ENCODE measurements around the gene CDH4.
A peak's percentile ranks its signal among the peaks of the same experiment; 100 is the strongest.

CDH4 gene

DNA sequence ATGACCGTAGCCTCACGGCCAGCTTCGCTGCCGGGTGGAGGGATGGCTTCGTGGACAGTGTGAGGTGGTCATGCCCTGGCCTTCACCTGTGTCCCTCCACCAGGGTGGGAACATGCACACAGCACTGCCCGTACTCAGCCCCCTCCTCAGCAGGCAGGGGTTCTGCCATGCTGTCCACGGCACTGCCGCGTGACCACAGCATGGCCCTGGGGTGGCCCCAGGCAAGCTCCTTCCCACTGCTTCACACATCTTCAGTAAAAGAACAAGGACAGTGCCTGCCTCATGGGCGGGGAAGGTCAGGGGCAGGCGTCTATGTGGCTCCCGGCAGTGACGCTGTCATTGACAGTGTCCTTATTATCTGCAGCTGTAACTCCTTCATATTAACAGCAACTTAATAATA lies 607.7 kb downstream of the CDH4 start:
- no peak for DNase-seq

DNA sequence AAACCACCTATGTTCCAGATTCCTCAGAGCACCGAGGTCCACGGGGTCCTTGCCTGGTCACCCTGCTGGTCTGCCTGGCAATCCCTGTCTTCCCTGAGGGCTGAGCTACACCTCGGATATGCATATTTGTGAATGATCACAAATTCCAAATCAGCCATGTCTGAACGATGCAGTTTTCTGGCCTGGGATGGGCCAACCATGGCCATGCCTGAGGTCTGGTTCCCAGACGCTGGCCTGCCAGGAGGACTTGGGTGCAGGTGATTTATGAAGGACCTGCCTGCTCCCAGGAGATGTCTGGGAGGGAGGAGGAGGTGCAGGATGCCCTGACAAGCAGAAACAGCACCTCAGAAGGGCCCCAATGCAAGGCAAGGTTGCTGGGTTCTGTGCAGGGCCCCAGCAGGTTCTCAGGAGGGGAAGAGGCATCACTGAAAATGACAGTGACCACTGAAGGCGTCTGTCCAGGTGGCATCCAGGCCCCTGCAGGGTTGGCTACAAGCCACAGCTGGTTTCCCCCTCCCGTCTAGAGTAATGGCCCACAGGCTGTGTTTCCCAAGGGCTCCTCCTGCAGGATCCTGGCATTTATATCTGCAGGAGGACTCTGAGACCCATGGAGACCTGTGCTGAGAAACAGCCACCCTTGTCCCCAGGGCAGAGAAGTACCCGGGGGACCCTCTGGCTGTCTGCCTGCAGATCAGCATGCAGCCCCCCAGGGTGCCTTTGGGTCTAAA lies 608.4 kb downstream of the CDH4 start:
- no peak for DNase-seq

DNA sequence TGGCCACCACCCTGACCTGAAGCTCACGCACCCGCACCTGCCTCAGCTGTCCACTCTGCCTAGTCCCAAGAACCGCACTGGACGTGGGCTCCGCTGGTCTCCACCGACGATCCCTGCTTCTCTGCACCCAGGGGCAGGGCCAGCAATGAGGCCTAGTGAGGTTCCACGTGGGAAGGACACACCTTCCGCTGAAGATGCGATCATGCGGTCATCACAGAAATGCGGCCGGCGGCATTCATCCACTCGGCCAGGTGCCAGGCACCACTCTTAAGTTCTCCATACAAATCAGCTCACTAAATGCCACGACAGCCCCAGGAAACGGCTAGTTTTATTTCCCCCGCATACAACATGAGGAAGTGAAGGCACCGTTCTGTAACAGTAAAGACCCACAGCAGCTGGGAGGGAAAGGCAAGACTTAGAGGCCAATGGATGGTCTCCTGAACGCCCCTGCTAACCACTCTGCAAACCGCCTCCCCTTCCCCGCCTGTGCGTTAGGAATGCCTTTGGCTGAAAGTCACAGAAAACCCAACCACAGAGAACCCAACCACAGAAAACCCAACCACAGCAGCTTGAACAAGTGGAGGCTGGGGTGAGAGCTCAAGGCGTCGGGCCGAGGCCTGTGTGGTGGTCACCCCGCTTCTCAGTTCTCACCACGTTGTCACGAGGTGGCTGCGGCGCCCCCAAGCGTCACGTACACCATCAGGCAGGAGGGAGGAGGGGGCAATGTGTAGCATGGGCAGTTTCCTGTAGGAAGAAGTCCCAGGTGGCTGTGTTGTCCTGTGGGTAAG lies 609.2 kb downstream of the CDH4 start:
- DNase-seq = no peak

DNA sequence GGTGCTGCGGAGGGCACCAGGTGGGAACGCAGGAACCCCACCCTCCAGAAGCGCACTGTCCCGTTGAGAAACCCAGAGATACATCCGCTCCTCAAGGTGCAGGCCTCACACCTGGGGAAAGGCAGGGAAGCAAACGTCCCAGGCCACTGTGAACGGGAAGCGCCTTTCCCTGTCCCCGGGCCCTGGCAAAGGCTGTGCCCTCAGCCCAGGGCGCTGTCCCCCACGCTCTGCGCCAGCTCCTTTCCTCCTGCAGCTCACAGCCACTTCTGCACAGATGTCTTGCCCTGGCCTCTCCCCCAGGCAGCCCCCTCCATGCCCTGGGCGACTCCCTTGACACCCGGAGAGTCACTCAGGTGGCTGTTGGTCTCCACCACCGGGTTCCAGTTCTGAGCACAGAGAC lies 609.8 kb downstream of the CDH4 start:
- DNase-seq = no peak

DNA sequence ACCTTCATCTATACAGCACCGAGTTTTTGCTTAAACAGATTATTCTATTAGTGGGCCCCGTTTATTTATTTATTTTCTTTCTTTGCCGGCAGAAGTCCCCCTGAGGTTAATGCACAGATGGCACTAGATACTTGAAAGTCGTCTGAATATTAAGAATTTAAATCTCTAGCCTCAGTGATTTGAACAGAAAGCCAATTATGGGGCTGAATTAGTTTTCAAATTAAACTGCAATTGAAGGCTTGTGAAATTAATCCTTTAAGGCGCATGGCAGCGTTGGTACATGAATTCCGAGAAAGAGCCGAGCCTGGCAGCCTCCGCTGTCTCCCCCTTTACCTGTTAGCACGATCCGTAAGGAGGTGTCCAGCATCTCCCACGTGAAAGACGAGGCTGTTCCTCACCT lies 610.8 kb downstream of the CDH4 start:
- no peak for DNase-seq

DNA sequence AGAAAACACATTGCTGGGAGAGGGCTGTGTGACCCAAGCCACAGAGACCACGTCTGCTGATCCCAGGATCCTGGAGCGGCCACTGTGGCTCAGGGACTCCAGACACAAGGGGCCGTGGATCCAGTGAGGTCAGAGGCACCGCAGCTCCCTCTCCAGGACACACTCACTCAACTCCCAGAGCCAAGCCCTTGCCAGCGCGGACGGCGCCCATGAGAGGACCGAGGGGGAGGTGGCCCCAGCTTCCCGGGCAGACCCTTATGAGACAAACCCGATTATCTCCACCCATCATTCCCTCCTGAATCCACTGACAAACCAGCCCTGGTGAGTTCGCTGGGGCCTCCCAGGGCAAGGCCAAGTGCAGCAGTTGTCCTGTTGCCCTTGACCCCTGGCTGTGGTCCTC lies 612.4 kb downstream of the CDH4 start:
- DNase-seq = no peak

DNA sequence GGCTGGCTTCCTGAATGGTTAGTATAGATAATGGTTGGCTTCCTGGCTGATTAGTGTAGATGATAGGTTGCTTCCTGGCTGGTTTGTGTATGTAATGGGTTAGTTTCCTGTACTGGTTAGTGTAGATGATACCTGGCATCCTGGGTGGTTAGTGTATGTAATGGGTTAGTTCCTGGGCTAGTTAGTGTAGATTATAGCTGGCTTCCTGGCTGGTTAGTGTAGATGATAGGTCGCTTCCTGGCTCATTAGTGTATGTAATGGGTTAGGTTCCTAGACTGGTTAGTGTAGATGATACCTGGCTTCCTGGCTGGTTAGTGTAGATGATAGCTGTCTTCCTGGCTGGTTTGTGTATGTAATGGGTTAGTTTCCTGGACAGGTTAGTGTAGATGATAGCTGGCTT lies 613.3 kb downstream of the CDH4 start:
- no peak for DNase-seq

DNA sequence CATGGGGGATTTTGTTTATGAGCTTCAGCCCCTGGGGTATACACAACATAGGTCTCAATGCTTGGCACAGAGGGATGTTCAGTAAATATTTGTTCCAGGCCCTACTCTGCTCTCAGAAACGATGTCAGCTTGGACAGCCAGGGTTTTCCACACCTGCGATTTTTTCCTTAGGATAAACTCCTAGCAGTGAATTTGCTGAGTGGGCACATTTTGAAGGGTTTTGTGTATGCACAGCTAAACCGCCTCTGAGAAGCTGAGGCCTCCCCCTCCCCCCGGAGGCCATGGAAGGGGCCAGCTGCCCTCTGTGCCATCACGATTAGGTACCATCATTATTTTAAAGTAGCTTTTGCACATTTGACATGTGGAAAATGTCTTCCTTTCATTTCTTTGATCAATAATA lies 614.1 kb downstream of the CDH4 start:
- DNase-seq = no peak

DNA sequence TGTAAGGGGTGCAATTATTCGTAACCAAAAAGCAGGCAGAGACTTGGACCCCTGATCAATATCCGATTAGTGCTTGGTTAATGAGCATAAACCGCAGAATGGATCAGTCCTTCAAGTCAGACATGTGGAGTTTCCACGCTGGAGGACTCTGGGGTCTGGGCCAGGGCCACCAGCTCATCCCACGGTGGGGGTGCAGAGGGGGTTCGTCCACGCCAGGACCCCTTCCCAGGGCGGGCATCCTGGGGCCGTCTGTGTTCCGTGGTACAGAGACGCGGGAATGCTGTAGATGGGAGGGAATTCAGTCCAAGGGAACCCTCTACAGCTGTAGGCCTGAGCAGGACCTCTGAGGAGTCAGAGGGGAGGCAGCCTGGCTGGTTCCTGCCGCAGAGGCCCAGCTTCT lies 615.9 kb downstream of the CDH4 start:
- no peak for DNase-seq

DNA sequence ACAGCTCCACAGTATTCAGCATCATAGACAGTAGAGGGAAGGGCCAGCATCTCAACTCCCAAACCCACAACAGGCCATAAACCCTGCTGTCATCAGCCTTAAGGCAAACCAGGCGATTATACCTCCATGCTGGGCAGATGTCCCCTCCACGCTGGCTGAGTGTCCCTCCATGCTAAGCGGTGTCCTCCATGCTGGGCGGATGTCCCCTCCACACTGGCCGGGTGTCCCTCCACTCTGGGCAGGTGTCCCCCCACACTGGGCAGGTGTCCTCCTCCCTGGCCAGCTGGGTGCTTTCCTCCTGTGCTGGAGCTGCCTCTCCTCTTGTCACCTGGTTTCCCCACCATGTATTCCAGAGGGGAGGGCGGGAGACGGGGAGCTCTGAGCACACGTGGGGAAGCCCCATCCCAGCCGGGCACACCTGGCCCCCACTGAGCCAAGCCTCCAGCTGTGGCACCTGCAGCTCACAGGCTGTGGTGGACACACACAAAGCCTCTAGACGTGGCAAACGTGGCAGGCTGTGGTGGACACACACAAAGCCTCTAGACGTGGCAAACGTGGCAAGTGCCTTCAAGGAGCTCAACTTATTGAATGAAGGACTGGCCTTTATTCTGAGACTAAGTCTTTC lies 616.5 kb downstream of the CDH4 start:
- no peak for DNase-seq

DNA sequence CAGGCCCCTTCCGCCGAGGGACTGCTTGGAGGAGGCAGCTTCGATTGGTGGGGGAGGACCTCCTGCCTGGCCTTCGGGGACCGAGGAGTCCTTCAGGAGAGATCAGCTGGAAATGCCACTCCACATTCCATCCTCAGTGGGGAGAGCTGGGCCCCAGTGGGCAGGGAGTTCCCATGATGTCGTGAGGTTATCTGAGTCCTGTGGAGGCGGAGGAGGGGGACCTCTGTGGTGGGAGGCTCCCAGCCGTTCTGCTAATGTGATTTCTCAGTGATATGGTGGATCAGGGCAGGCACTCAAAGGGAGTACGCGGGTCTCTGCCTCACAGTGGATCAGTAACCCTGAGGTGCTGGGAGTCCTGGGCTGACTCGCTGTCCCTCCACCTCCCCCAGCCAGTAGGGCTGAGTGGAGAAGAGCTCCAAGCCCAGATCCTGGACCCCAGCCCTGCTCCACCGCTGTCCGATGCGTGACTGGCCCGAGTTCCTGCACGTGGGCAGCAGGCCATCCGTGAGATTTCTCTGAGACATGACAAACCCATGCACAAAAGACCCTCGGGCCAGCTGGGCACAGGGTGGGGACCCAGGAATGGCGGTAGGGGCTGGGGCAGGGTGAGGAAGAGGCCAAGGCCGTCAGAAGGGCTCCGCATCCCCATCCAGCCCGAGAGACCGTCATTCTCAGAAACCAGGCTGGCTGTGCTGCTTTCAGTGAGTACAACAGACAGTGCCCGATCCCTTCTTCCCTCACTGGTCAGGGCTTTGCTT lies 617.9 kb downstream of the CDH4 start:
- no peak for DNase-seq

DNA sequence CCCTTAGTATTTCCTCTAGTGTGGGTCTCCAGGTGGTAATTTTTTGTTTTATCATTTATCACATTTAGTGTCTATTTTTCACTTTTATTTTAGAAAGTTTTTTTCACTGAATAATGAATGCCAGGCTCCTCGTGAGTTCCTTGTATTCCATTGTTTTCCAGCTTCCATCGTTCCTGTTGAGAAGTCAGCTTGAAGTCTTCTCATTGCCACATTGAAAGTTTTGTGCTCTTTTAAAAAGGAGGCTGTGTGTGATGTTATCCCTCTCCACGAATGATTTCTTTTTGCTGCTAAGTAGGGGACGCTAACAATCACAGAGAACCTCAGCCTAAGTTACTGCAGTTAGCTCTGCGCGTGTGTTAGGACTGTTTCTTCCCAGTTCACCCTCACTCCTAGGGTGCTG lies 619.1 kb downstream of the CDH4 start:
- no peak for DNase-seq

DNA sequence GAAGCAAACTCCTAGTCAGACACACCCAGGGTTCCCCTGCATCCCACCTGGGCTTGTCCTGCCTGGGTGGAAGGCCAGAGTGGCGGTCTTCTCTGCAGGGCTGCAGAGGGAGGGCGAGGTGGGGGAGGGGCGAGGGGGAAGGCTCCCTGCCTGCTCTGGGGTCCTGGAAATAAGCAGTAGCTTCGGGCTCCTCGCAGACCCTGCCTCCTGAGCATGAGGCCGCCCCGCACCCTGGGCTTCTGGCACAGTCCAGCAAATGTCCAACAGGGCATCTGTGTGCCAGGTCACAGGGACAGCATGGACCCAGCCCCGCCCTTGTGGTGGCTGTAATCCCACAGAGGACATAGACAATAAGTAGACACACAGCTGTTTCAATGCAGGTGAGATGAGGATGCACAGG lies 619.9 kb downstream of the CDH4 start:
- no peak for DNase-seq

DNA sequence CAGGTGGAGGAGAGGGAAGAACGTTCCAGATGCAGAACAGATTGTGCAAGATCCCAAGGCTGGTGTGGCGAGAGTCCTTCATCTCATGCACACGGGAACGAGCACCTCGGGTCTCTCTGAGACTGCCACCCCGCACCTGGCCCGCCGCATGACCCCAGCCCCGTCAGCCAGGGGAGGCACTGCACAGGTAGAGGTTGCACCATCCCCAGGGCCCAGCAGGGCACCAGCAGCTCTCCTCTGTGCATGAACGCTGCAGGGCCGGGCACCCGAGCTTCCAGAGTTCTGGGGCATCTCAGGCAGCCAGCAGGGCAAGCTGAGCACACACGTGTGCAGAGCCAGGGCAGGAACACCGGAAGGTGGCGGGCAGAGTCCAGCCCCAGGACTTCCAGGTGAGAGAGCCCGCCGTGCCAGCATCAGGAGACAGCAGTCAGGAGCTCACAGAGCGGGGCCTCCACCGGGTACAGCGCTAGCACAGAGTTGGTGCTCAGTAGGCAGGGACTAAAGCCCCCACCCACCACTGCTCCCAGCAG lies 620.4 kb downstream of the CDH4 start:
- no peak for DNase-seq

DNA sequence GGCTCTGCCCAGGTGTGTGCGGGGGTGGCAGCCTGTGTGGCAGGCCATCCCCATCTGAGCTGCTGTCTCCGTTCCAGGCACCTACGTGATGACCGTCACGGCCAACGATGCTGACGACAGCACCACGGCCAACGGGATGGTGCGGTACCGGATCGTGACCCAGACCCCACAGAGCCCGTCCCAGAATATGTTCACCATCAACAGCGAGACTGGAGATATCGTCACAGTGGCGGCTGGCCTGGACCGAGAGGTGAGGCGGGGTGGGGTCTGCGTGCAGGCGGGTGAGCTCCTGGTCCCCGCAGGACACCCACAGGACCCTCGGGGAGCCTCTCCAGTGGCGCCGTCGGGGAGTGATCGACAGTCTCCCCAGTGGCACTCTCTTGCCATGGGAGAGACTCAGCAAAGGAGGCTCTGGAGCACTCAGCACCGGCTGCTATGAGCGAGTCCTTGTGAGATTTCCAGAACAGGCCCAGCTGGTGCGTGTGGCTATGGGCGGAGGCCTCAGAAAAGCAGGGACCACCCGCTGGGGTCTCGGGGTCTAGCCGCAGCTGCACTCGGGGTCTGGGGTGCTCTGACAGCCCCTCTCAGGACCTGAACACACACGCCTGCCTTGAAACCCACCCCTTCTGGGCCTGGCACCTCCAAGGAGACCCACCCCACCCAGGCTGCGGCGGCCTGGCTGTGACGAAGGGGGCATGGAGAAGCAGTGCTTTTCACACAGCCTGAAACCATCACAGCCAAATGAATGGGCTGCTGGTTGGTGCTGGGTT lies 621.8 kb downstream of the CDH4 start:
- DNase-seq = no peak

DNA sequence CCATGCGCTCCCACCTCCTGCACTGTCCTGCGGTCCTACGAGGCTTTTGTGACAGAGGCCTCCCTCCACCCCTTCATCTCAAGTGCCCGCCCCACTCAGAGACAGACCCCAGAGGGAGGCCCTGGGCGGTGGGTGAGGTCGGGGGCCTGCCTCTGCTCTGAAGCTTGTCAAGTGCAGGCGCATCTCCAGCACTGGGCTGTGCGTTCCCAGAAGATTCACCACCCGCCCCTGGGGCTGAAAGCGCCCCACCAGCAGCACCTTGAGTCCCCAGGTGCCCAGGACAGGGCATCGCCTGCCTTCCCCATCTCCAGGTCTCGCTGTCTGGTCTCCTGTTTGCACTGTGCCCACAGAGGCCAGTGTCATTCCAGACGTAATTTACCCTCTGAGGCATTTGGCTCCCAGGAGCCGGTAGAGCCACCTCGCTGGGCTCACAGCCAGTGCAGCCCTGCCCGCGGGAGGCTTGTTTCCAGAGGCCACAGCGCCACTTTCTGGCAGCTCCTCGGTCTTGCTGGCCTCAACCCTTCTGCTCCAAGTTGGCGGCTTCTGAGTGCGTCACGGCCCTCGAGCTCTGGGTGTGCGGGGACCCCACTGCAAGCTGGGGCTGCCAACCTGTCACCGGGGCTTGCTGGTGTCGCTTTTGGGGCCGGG lies 622.5 kb downstream of the CDH4 start:
- peak; percentile 58 for DNase-seq

DNA sequence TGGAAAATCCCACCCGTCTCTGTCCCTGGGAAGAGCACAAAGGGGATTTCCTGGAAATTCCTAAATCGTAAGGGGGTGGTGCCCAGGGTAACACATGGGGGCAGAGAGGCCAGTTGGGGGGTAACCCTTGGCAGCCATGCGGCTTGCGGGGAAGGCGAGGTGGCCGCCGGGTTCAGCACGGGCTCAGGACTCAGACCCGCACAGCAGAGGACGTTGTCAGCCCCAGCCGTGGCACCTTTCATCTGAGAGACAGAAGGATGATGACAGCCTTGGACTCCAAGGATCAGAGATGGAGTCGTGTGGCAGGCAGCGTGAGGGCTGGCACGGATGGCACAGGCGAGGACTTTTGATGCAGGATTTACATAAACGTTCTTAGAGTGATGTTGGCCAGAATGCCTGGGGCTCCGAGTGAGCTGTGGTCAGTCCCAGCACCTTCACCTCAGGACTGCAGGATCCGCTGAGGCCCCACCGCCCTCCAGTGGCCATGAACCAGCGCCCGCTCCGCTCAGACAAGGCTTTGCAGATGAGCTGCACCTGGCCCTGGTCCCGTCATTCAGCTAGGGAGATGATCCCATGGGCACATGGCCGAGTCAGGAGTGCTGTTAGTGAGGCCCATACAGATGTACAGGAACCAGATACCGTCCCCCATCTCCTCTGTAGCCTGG lies 623.3 kb downstream of the CDH4 start:
- DNase-seq = no peak

DNA sequence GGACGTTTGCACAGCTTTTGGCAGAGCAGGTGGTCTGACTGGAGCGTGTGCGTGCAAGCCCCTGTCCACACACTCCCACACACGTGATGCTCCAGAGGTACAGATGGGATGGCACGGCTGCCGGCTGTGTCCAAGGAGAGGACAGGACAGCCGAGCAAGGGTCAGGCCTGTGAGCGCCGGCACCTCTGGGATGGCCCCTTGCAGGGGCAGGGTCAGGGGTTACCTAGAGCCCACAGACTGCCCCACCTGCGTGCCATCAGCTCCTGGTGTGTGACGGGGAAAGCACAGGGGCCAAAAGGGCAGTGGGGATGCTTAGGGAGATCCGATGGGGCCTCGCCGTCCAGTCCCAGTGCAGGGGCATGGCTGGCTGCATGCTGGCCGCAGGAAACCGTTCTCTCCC lies 623.9 kb downstream of the CDH4 start:
- DNase-seq = no peak

DNA sequence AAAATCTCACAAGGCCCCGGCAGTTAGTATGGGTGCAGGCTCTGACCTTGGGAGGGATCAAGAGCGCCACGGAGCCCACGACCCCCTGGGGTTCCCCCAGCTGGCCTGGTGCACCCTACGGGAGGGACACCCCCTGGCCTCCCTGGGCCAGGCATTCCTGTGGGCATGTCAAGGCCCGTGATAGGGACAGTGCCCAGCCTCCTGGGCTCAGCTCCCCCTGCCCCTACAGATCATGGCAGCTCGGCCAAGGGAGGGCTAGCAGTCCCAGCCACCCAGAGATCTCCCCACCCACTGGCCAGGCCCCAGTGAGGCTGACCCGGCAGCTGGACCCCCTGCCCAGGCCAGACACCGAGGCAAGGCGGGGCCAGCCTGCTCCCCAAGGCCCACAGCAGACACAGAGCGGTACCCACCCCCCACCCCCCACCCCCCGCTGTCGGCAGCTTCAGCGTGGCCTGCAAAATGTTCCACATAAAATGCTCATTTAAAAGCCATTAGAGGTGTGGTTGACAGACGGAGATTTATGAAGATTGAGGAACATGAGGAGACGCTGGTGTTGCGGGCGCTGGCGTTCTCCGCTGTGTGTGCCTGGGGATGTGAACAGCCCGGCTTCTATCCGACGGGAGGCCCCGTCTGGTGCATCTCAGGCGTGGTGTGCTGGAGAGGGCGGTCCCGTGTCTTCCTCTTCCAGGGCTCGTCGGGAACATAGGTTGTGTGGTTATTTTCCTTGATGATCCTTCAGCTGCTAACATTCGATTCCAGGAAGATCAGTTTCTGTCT lies 625.1 kb downstream of the CDH4 start:
- DNase-seq = no peak

DNA sequence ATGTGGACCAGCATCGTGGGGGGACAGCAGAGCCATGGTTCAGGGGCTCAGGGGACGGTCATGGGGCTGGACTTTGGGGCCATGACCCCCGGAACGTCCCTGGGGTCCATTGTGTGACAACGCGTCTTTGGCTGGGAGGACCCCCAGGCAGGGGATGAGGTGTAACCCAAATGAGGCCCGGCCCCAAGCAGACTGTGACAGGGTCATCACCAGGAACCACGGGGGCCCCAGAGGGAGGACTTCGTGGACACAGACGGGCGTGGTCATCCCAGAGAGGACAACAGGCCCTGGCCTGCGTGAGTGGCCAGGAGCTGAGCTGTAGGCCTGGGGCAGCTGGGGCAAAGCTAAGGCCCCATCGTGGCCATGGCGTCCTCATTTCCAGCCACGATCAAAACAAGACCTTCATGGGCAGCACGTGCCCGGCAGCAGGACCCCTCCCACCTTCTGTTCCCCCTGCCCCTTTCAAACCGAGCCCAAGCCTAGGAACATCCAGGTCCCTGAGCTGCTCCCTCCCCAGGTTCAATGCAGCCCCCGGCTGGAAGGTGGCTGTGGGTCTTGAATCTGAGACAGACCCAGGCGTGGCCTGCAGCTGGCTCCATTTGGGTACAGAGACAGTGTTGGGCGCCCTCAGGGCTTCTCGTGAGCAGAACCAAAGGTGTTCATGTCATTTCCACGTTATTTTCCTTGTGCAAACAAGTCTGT lies 625.9 kb downstream of the CDH4 start:
- no peak for DNase-seq
